Esophagus squamous epithelium (tissue), 4 donors: ENCODE data around the gene TEX261.

Experiments
- POLR2A ChIP-seq, 4 donors: fragments of 450-650 bp; IDR thresholded peaks; one replicate each; pipeline ENCODE4 v1.6.1; 2017; ENCODE audit warnings: antibody characterized with exemption in 4 of 4, mild to moderate bottlenecking in 4 of 4, moderate library complexity in 3 of 4
- TF ChIP-seq, protein P1 (sequence below), 6 experiments: fragments of 450-650 bp in 4 of 6; fragments of 200-600 bp in 2 of 6; sonication (generic) in 2 of 6; IDR thresholded peaks; one replicate each; pipeline ENCODE4 v1.5.1; 2016 to 2019; ENCODE audit warnings: antibody characterized with exemption in 6 of 6, mild to moderate bottlenecking in 4 of 6, moderate library complexity in 4 of 6

DNA sequence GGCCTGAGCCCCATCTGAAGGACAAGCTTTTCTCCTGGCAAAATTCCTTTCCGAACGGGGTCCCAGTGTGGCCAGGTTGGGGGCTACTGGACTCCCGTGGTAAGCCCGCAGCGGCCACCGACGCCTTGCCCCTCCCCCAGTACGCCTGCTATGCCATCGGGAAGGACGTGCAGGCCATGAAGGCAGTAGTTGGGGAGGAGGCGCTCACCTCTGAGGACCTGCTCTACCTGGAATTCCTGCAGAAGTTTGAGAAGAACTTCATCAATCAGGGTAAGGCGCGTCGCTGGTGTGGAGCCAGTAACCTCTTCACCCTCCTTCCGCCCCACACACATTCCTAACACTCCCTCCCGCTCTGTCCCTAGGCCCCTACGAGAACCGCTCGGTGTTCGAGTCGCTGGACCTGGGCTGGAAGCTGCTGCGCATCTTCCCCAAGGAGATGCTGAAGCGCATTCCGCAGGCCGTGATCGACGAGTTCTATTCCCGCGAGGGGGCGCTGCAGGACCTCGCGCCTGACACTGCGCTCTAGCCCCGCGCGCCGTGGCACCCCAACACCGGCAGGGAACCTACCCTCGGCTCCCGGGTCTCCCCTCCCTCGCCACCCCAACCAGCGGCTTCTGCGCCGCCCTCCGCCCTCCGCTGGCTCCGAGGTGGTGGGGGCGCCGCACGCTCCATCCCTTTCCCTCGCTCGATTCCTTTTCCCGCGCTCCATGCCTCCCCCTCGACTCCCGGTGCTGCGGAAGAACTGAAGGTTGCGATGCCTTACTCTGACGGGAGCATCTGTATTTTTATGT lies 29.9 kb downstream of the TEX261 start:
- TF ChIP-seq POLR2A (IDR thresholded peaks at IDR 0.05), result no peak
- TF ChIP-seq, protein P1, sequence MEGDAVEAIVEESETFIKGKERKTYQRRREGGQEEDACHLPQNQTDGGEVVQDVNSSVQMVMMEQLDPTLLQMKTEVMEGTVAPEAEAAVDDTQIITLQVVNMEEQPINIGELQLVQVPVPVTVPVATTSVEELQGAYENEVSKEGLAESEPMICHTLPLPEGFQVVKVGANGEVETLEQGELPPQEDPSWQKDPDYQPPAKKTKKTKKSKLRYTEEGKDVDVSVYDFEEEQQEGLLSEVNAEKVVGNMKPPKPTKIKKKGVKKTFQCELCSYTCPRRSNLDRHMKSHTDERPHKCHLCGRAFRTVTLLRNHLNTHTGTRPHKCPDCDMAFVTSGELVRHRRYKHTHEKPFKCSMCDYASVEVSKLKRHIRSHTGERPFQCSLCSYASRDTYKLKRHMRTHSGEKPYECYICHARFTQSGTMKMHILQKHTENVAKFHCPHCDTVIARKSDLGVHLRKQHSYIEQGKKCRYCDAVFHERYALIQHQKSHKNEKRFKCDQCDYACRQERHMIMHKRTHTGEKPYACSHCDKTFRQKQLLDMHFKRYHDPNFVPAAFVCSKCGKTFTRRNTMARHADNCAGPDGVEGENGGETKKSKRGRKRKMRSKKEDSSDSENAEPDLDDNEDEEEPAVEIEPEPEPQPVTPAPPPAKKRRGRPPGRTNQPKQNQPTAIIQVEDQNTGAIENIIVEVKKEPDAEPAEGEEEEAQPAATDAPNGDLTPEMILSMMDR (IDR thresholded peaks at IDR 0.05), result peak; percentile 60 to 81 (median 75)
